ENCODE data around the gene MTERF4.

GRCh38 chr2:241118737-241119505, 16.8 kb upstream of the MTERF4 start:
- TF ChIP-seq CTCF (IDR thresholded peaks at IDR 0.05) (no peak), POLR2A (IDR thresholded peaks at IDR 0.05) (no peak)
